Muscle layer of colon (tissue), 2 donors: ENCODE results near the gene TSPAN15.
"Not testable (repeated sequence)": the region's sequence is repeated elsewhere in the genome, so short reads cannot be mapped to it uniquely, and the experiment has no call there.

Source experiments
- H3K27ac ChIP-seq: one replicate; pipeline ENCODE4 v1.7.0; 2013; ENCODE audit warnings: low read depth, mild to moderate bottlenecking, low read length, moderate library complexity
- H3K27me3 ChIP-seq, 2 donors: one replicate each; pipeline ENCODE4 v1.7.0; 2013; ENCODE audit warnings: low read length in 2 of 2, mild to moderate bottlenecking in 2 of 2; ENCODE audit not compliant: insufficient read depth in 2 of 2, control insufficient read depth in 1 of 2
- H3K36me3 ChIP-seq: one replicate; pipeline ENCODE4 v1.7.0; 2013; ENCODE audit warnings: mild to moderate bottlenecking, low read length; ENCODE audit not compliant: insufficient read depth
- H3K4me1 ChIP-seq: one replicate; pipeline ENCODE4 v1.7.0; 2013; ENCODE audit warnings: mild to moderate bottlenecking, low read length; ENCODE audit not compliant: insufficient read depth
- H3K4me3 ChIP-seq, 2 donors: one replicate each; pipeline ENCODE4 v1.7.0; 2013; ENCODE audit warnings: low read length in 2 of 2, low read depth in 1 of 2, mild to moderate bottlenecking in 1 of 2, moderate library complexity in 1 of 2
- H3K9ac ChIP-seq: one replicate; pipeline ENCODE4 v1.7.0; 2013; ENCODE audit warnings: low read length
- H3K9me3 ChIP-seq: one replicate; pipeline ENCODE4 v1.7.0; 2013; ENCODE audit warnings: mild to moderate bottlenecking, low read length
- donor health status: abdominal sarcoma.
- donor health status: Adenocarcinoma of cecum.

The TSPAN15 gene

DNA sequence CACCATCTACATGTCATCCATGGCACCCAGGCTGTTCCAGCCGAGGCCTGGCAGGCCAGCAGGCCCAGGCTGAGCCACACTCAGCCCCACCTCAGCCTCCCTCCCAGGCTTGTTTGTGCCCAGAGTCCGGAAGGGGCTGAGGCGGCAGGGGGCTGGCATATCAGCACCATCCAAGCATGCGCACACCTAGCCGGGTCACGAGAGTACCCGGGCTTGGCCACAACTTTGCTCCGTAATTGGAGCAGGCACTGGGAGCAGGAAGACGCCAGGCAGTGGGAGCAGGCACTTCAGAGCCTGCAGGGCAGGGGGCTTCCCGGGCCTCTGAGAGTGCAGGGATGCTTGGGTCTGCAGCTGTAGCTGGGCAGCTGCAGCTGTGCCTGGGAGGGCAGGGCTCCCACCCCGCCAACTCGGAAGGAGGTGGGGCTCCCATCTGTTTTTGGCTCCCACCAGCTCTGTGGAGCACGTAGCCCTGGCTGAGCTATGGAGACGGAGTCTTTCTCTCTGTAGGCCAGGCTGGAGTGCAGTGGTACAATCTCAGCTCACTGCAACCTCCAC, 15.2 kb upstream of the TSPAN15 start:
- H3K27ac ChIP-seq: no peak overlapping the region
- H3K9me3 ChIP-seq: no peaks in the 10 kb centered on the region
- peaks cover 14% of the 10 kb centered on the region for H3K4me1 ChIP-seq
- no peak overlapping the region for H3K4me3 ChIP-seq
- no peaks in the 10 kb centered on the region for H3K27me3 ChIP-seq
- H3K36me3 ChIP-seq: no peaks in the 10 kb centered on the region
- H3K9ac ChIP-seq: no peak overlapping the region

DNA sequence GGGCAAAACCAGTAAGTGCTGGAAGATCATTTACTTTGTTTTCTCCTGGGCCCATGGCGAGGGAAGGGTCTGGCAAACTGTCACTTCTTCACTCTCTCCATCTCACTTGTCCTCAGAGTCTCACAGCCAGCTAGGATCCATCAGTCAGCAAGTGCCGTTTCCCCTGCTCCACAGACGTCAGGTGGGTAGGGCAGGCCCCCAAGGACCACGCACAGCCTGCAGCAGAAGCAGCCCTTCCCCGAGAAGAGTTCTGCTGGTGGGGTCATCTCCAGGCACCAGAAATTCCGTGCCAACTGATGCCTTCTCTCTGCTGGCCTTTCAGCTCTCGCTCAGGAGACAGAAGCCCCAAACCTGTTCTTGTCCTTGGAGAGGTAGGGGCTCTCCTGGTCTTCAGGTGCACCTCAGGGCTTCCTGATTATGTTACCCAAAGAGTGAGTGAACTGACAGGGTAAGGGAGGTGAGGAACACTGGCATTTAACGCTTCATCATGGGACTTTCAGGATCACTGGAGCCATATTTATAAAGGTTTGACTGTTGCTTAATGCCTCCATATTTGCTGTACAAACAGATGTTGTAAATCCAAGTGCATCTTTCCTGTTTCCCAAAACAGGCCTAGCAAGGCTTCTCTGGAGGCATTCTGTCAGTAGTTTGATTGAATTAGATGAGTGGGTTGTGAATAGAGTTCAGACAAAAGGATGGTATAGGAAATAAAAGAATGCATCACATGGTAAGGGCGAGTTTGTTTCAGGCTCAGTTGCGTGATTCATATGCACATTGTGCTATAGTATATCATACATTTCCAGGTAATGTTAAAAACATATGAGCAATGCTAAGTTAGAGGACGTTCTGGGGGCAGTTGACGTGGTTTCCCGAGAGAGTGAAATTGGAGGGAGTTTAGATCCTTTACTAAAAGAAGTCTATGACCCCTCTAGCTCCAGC, 13.7 kb upstream of the TSPAN15 start:
- peaks cover 14% of the 10 kb centered on the region for H3K4me1 ChIP-seq
- H3K27ac ChIP-seq: no peak overlapping the region
- no peak overlapping the region for H3K4me3 ChIP-seq
- no peak overlapping the region for H3K9ac ChIP-seq
- no peaks in the 10 kb centered on the region for H3K9me3 ChIP-seq
- H3K36me3 ChIP-seq: no peaks in the 10 kb centered on the region
- no peaks in the 10 kb centered on the region for H3K27me3 ChIP-seq

DNA sequence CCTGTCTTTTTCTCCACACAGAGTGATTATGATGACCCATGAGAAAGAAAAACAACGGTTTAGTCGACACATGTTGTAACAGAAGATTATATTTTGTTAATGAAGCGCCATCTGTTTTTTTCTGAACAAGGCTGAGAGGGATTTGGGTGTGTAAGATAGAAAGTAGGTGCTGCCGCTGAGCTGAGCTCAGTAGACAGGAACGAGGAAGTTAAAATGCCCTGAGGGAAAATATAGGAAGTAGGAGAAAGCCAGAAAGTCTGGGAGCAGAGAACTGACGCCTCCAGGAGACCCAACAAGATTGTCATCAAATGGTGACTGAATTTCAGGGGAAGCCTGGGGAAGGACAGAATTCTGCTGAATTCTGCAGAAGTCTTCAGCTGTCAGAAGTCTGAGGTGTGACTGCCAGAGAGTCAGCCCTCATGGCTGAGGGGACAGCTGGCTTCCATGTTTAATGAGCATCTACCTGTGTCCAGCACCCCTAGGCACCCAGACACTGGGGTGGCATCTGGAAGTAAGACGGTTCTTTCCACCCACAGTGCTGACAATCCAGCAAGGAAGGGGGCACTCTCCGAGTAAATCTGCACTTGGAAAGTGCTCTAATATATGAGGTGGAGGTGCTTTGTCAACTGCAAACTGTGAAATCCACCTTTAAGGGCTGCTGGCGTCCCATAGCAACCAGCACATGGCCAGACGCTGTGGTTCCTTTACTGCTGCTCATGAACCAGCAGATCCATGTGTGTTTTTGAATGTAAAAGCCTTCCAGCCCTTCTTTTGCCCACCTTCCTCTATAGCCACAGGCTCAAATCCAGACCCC, 12.5 kb upstream of the TSPAN15 start:
- Histone ChIP-seq H3K9ac (no peak overlapping the region), H3K27me3 (no peaks in the 10 kb centered on the region), H3K27ac (no peak overlapping the region), H3K4me1 (peaks cover 14% of the 10 kb centered on the region), H3K36me3 (no peaks in the 10 kb centered on the region), H3K4me3 (no peak overlapping the region), H3K9me3 (no peaks in the 10 kb centered on the region)

DNA sequence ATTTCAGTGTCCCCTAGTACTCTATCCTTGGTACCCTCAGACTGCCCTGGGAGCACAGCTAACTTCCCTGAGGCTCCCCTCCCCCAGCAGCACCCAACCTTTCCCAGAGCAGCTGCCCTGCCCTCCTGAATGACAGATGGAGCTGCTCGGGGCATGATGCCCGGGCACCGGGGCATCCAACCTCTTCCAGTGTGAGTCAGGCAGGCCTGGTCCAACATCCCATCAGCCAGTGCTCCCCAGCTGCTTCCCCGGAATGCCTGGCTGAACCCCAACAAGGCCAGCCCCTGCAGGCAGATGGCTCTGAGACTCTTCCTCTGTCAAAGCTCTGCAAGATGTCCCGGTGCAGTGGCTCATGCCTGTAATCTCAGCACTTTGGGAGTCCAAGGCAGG, 11.9 kb upstream of the TSPAN15 start:
- Histone ChIP-seq H3K36me3 (no peaks in the 10 kb centered on the region), H3K4me3 (no peak overlapping the region), H3K9me3 (no peaks in the 10 kb centered on the region), H3K4me1 (peaks cover 14% of the 10 kb centered on the region), H3K27ac (no peak overlapping the region), H3K27me3 (no peaks in the 10 kb centered on the region), H3K9ac (no peak overlapping the region)

DNA sequence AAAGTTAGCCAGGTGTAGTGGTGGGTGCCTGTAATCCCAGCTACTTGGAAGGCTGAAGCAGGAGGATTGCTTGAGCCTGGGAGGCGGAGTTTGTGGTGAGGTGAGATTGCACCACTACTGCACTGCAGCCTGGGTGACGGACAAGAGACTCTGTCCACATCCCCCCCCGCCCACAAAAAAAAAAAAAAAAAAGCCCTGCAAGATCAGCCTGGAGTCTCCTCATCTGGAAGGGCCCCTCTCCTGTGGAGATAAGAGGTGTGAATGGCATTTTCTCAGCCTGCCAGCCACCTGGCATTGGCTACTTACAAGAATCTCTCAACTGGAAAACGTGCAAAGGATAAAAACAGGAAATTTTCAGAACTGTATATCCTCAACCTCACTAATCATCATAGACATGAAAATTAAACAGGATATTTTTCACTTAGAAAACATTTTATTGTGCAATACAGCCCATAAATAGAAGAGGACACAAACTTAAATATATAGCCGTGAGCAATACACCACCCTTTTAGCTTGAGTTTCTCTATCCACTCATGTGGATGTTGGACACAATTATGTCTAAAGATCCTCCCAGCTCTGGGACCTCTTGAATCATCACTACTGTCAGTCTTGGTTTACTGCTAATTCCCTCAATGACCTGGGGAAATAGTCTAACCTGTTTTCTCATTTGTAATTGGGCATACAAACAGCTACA, 11.3 kb upstream of the TSPAN15 start:
- Histone ChIP-seq H3K4me3 (no peak overlapping the region), H3K36me3 (no peaks in the 10 kb centered on the region), H3K27ac (no peak overlapping the region), H3K4me1 (peaks cover 14% of the 10 kb centered on the region), H3K9me3 (no peaks in the 10 kb centered on the region), H3K27me3 (no peaks in the 10 kb centered on the region), H3K9ac (no peak overlapping the region)

DNA sequence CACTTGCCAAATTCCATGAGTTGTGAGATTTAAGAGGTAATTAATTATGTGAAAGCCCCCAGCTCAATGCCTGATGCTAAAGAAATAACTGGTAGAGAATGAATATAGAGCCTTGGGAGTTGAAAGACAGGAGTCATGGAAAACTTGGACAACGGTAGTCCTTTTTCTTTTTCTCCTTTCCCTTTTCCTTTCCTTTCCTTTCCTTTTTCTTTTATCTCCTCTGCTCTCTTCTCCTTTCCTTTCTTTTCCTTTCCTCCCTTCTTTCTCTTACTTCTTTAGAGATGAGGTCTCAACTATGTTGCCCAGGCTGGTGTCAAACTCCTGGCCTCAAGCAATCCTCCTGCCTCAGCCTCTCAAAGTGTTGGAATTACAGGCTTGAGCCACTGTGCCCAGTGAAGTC, 7.9 kb upstream of the TSPAN15 start:
- Histone ChIP-seq H3K4me1 (peaks cover 23% of the 10 kb centered on the region), H3K27ac (no peak overlapping the region), H3K4me3 (no peak overlapping the region), H3K36me3 (no peaks in the 10 kb centered on the region), H3K9ac (no peak overlapping the region), H3K9me3 (no peaks in the 10 kb centered on the region), H3K27me3 (no peaks in the 10 kb centered on the region)

DNA sequence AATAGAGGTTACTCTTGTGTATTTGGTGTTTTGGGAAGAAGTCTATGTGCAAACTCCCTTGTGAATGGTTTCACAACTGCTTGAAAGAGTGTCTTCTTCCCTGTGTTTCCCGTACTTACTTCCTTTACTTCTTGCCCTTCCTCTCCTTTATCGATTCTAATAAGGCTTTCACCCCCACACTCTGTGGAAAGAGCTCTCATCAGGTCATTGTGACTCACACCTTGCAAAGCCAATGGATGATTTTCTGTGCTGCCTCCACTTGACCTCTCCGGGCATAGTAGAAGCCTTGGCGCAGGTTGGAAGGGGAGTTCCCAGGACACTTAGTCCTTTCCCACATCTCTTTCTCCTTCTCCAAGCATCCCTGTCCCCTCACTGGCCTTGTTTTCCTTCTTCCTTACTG, 6.2 kb upstream of the TSPAN15 start:
- Histone ChIP-seq H3K36me3 (no peaks in the 10 kb centered on the region), H3K4me1 (peaks cover 16% of the 10 kb centered on the region)

DNA sequence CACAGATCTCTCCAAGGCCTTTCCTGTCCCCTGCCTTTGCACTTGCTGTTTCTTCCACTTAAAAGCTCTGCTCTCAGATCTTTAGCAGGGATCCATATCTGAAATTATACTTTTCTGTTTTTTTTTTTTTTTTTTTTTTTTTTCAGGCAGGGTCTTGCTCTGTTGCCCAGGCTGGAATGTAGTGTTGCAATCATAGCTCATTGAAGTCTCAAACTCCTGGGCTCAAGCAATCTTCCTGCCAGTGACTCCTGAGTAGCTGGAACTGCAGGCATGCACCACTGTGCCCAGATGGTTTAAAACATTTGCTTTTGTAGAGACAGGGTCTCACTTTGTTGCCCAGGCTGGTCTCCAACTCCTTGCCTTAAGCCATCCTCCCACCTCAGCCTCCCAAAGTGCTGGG, 5.0 kb upstream of the TSPAN15 start:
- Histone ChIP-seq H3K27me3 (no peaks in the 10 kb centered on the region), H3K4me3 (no peak overlapping the region), H3K9ac (no peak overlapping the region), H3K27ac (no peak overlapping the region), H3K36me3 (no peaks in the 10 kb centered on the region), H3K4me1 (peaks cover 23% of the 10 kb centered on the region), H3K9me3 (no peaks in the 10 kb centered on the region)

More for the DNA sequence above, 6.2 kb upstream of the TSPAN15 start:
- no peak overlapping the region for H3K4me3 ChIP-seq
- no peak overlapping the region for H3K9ac ChIP-seq
- H3K27ac ChIP-seq: no peak overlapping the region
- no peaks in the 10 kb centered on the region for H3K27me3 ChIP-seq
- H3K9me3 ChIP-seq: no peaks in the 10 kb centered on the region

DNA sequence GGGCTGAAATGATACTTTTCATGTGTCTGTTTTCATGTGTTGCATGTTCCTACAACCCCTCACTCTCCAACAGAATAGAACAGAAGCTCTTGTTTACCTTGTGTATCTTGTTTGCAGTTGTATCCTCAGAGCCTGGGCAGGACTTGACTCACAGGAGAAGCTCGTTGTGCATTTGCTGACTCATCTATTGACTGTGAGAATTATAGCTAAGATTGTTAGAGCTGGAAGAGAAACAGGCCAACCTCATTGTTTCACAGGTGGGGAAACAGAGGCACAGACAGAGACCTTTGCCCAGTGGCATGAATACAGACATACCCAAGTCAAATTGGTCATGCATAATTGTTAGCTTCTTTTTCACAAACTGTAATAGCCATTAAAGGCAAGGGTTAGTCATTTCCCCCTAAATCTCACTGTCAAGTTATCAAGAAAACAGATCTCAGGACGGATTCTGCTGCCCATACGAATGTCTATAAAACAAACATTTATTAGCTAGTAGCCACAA, 4.6 kb upstream of the TSPAN15 start:
- H3K9ac ChIP-seq: no peak overlapping the region
- H3K27me3 ChIP-seq: no peaks in the 10 kb centered on the region
- peaks cover 23% of the 10 kb centered on the region for H3K4me1 ChIP-seq
- no peak overlapping the region for H3K4me3 ChIP-seq
- no peak overlapping the region for H3K27ac ChIP-seq
- H3K9me3 ChIP-seq: no peaks in the 10 kb centered on the region
- H3K36me3 ChIP-seq: no peaks in the 10 kb centered on the region

DNA sequence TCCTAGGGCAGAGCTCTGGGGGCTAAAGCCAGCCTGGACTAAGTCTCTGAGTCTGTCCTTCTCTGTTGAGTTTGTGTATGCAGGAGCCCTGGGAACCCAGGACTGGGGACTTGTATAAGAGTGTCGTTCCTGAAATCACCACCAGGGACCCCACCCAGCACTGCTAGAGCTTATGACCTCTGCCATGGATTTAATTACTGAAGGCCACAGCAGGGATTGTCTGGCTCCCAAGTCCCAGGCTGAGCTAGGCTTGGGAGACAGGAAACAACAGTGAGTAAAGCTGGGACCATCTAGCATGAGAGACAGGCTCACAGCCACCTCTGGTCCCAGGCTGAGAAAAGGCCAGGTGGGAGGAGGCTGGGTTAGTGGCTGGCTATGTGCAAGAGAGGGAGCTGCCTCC, 1.4 kb upstream of the TSPAN15 start:
- H3K9ac ChIP-seq: no peak overlapping the region
- H3K9me3 ChIP-seq: no peaks in the 10 kb centered on the region
- no peak overlapping the region for H3K4me3 ChIP-seq
- H3K4me1 ChIP-seq: peaks cover 40% of the 10 kb centered on the region
- H3K27me3 ChIP-seq: no peaks in the 10 kb centered on the region
- no peaks in the 10 kb centered on the region for H3K36me3 ChIP-seq
- no peak overlapping the region for H3K27ac ChIP-seq

DNA sequence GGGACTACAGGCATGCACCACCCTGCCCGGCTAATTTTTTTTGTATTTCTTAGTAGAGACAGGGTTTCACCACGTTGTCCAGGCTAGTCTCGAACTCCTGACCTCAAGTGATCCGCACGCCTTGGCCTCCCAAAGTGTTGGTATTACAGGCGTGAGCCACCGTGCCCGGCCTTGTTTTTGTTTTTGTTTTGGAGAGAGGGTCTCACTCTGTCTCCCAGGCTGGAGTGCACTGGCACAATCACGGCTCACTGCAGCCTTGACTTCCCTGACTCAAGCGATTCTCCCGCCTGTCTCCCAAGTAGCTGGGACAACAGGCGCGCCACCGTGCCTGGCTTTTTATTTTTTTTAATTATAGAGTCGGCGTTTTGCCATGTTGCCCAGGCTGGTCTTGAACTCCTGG, 870 bp upstream of the TSPAN15 start:
- H3K4me3 ChIP-seq, H3K36me3 ChIP-seq, H3K27me3 ChIP-seq, H3K9me3 ChIP-seq, H3K9ac ChIP-seq: not testable (repeated sequence)
- Histone ChIP-seq H3K4me1 (peaks cover 40% of the 10 kb centered on the region), H3K27ac (peak overlapping the region; percentile 88)
